Brain microvascular endothelial cell (primary cell): ENCODE measurements around the gene BRICD5.

Experiments
- DNase-seq: peaks from one replicate; pipeline ENCODE4 v3.0.0-alpha.2; 2020
- H3K27ac ChIP-seq: fragments of 250-450 bp; sonication (Bioruptor Pico); 2 replicates; pipeline ENCODE4 v1.5.1; 2020; ENCODE audit warnings: mild to moderate bottlenecking, moderate library complexity
- H3K27me3 ChIP-seq: fragments of 250-450 bp; sonication (Bioruptor Pico); replicated peaks from 2 replicates; pipeline ENCODE4 v1.5.1; 2020; ENCODE audit warnings: mild to moderate bottlenecking
- H3K36me3 ChIP-seq: fragments of 250-450 bp; sonication (Bioruptor Pico); replicated peaks from 2 replicates; pipeline ENCODE4 v1.5.1; 2020; ENCODE audit warnings: mild to moderate bottlenecking
- H3K4me3 ChIP-seq: 2 replicates; pipeline ENCODE4 v1.5.1; 2011; ENCODE audit warnings: low read depth, mild to moderate bottlenecking, control low read depth, low read length, moderate library complexity
- in situ Hi-C: cut with HindIII; loops from 2 replicates; pipeline ENCODE4 v1.10.0; 2017; ENCODE audit warnings: low sequenced_read_pairs, low pct_ligation_motif_present
- TF ChIP-seq, protein P1 (sequence below): IDR thresholded peaks from 2 replicates; pipeline ENCODE4 v1.5.1; 2011; ENCODE audit warnings: low read depth, mild to moderate bottlenecking, moderate library complexity, low read length, control low read depth, inconsistent platforms; ENCODE audit errors: missing control alignments

The BRICD5 gene

DNA sequence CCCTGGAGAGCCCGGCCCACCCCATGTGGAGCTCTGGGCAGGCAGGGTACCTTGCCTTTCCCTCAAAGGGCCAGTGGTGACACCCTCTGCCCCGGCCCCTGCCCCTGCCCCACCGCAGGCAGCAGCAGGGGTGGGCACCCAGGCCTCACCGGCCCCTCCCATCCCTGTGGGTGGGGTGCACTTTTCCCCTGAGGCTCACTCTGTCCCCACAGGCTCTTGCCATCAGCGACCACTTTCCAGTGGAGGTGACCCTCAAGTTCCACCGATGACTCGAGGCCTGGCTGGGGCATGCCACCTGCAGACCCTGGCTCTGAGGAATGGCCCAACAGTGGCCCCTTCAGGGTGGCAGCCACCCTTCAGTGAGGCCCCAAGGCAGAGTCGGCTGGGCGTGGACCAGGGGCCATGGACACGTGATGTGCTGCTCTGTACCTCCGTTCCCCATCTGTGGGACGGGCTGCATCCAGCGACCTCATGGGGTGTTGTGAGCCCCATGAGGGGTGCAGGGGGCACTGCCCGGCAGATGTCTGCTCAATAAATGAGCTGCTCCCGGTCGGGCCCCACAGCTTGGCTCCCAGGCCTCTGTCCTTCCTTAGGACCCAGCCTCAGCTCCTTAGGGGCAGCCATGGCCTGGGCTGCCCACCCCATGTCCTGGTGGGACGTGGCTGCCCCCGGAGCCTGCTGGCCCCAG is 27.6 kb upstream of the BRICD5 start:
- Histone ChIP-seq H3K27me3 (peaks cover 5% of the 10 kb centered on the region), H3K27ac (no peak overlapping the region), H3K4me3 (no peak overlapping the region), H3K36me3 (peaks cover 32% of the 10 kb centered on the region)
- no peak for DNase-seq
- in situ Hi-C loops: no loop called here
- TF ChIP-seq, protein P1, sequence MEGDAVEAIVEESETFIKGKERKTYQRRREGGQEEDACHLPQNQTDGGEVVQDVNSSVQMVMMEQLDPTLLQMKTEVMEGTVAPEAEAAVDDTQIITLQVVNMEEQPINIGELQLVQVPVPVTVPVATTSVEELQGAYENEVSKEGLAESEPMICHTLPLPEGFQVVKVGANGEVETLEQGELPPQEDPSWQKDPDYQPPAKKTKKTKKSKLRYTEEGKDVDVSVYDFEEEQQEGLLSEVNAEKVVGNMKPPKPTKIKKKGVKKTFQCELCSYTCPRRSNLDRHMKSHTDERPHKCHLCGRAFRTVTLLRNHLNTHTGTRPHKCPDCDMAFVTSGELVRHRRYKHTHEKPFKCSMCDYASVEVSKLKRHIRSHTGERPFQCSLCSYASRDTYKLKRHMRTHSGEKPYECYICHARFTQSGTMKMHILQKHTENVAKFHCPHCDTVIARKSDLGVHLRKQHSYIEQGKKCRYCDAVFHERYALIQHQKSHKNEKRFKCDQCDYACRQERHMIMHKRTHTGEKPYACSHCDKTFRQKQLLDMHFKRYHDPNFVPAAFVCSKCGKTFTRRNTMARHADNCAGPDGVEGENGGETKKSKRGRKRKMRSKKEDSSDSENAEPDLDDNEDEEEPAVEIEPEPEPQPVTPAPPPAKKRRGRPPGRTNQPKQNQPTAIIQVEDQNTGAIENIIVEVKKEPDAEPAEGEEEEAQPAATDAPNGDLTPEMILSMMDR: no peak

- Histone ChIP-seq H3K36me3 (peaks cover 31% of the 10 kb centered on the region), H3K4me3 (no peak overlapping the region), H3K27me3 (peaks cover 5% of the 10 kb centered on the region), H3K27ac (no peak overlapping the region)
- DNase-seq: no peak
- TF ChIP-seq, protein P1: no peak
- in situ Hi-C loops: no loop called here
Observed at GRCh38 chr16:2237493-2238149, 27.0 kb upstream of the BRICD5 start.

DNA sequence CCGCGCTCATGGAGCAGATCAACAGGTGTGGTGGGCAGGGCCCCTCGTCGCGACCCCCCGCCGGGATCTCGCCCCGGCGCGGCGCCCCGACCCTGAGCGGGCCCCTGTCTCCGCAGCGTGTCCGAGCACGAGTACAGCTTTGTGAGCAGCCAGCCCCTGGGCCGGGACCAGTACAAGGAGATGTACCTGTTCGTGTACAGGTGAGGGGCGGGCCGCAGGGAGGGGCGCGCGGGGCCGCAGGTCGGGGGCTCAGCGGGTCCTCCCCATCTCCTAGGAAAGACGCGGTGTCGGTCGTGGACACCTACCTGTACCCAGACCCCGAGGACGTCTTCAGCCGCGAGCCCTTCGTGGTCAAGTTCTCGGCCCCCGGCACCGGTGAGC is 26.4 kb upstream of the BRICD5 start:
- H3K4me3 ChIP-seq: peak overlapping the region; percentile 24
- TF ChIP-seq, protein P1: no peak
- H3K27me3 ChIP-seq: peaks cover 5% of the 10 kb centered on the region
- no peak overlapping the region for H3K27ac ChIP-seq
- H3K36me3 ChIP-seq: peaks cover 31% of the 10 kb centered on the region
- in situ Hi-C loops: no loop called here
- no peak for DNase-seq

DNA sequence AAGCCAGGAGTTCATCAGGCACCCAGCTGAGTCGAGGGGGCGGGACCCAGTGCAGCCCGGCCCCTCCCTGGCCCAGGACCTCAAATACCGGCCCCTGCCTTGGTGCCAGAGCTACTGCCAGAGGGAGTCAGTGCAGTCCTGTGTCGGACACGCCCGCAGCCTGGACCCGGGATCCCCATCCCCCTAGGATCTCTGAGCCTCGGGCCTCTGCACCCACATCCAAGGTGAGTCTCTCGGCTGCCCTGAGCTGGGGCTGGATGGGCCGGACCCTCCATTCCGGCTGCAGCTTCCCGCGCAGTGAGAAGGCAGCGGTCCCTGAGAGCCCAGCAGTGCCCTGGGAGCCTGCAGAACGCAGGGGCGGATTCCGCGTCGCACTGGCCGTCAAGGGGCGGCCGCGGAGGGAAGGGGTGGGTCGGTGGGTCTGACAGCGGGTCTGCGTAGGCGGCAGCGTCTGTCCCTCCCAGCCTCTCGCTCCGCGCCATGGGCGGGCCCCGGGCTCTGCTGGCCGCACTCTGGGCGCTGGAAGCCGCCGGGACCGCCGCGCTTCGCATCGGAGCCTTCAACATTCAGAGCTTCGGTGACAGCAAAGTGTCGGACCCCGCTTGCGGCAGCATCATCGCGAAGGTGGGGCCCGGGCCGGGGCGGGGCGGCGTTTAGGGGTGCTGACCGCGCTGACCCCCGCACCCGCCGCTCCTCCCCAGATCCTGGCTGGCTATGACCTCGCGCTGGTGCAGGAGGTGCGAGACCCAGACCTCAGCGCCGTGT is 25.9 kb upstream of the BRICD5 start, which contains the start of gene DNASE1L2:
DNASE1L2 (plus strand) TSS at position 108 of the 765 bp plus-strand sequence; CDS start at position 481, 373 bp downstream.
- TF ChIP-seq, protein P1: no peak
- peaks cover 5% of the 10 kb centered on the region for H3K27me3 ChIP-seq
- in situ Hi-C loops: no loop called here
- no peak within 1 kb of the TSS for H3K27ac ChIP-seq
- H3K36me3 ChIP-seq: peaks cover 37% of the 10 kb centered on the region
- DNase-seq: no peak
- peak within 1 kb of the TSS; percentile 24 for H3K4me3 ChIP-seq

- Histone ChIP-seq H3K27me3 (peaks cover 5% of the 10 kb centered on the region), H3K27ac (no peak overlapping the region), H3K36me3 (peaks cover 38% of the 10 kb centered on the region), H3K4me3 (no peak overlapping the region)
- in situ Hi-C loops: no loop called here
- DNase-seq: no peak
- TF ChIP-seq, protein P1: no peak
Observed at GRCh38 chr16:2235695-2236336, 25.2 kb upstream of the BRICD5 start.
